T-helper 17 cell (primary cell): Measurements from ENCODE around the gene ZNF70. TPM values are rescaled to one million over a fixed set of nuclear protein-coding genes. Genes with fewer than 3 reads are reported as not detected.

Source experiments
- ATAC-seq: fragments of 150-1000 bp; cut with Tn5 transposase; 2 replicates; pipeline ENCODE4 v1.10.0; 2021; ENCODE audit warnings: mild to moderate bottlenecking, moderate library complexity
- DNase-seq, 3 donors: peaks; one replicate each; pipeline versions ENCODE4 v3.0.0 to v3.0.0-alpha.2; 2020 to 2021
- H3K9me3 ChIP-seq: one replicate; pipeline ENCODE4 v1.7.0; 2013; ENCODE audit warnings: low read length, mild to moderate bottlenecking; ENCODE audit not compliant: control insufficient read depth, poor library complexity, severe bottlenecking
- H3K27ac Mint-ChIP-seq: one replicate; pipeline ENCODE4 v1.8.0; 2022; ENCODE audit warnings: mild to moderate bottlenecking, moderate library complexity, mixed read lengths
- H3K27me3 Mint-ChIP-seq: one replicate; pipeline ENCODE4 v1.8.0; 2022; ENCODE audit warnings: mixed read lengths
- H3K36me3 Mint-ChIP-seq: one replicate; pipeline ENCODE4 v1.8.0; 2022; ENCODE audit warnings: low read depth, mixed read lengths
- H3K4me1 Mint-ChIP-seq: one replicate; pipeline ENCODE4 v1.8.0; 2022; ENCODE audit warnings: mild to moderate bottlenecking, mixed read lengths
- H3K4me3 Mint-ChIP-seq: one replicate; pipeline ENCODE4 v1.8.0; 2022; ENCODE audit warnings: mild to moderate bottlenecking, moderate library complexity, mixed read lengths
- total RNA-seq, 4 donors: library from RNA in 2 of 4; stranded (reverse) in 2 of 4; gene quantifications; one replicate each; pipeline ENCODE4 v1.2.3 and lab custom pipeline; 2022 to 2026

ZNF70 gene
- total RNA-seq, 2 donors from 2014 or later: 1.8 to 1.9 TPM

DNA sequence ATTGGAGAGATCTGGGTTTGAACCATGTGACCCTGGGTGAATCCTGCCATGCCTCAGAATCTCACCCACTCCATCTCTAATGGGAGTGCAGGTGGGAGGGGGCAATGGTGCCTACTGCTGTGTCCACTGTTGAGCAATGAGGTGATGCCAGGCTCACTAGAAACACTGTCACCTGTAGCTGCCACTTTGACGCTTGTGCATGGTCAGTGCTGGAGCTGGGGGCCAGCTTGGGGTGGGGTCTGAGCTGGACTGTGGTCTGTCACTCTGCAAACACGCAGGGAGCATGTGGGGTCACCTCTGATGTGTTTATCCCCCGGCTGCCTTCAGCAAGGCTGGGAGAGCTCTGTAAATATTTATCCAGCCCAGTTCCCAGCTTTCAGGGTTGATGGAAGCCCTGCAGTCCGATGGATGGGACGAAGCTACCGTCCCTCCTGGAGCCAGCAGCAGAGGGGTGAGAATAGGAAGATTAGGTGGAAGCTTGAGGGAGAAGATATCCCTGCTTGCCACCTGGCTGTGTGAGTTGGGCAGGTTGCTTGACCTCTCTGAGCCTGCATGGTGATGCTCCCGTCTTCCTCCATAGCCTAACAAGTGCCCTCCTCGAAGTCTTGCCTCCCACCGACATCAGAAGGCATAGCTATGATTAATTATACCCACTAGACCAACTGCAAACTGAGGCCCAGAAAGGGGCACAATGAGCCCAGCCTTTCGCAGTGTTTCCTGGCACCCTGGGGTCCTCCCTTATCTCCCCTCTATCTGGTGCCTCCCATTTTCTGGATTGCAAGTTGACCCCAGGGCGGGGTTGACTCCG lies 23.4 kb upstream of the ZNF70 start:
- no peak overlapping the region for H3K4me3 Mint-ChIP-seq
- peaks cover 2% of the 10 kb centered on the region for H3K36me3 Mint-ChIP-seq
- H3K27me3 Mint-ChIP-seq: no peaks in the 10 kb centered on the region

DNA sequence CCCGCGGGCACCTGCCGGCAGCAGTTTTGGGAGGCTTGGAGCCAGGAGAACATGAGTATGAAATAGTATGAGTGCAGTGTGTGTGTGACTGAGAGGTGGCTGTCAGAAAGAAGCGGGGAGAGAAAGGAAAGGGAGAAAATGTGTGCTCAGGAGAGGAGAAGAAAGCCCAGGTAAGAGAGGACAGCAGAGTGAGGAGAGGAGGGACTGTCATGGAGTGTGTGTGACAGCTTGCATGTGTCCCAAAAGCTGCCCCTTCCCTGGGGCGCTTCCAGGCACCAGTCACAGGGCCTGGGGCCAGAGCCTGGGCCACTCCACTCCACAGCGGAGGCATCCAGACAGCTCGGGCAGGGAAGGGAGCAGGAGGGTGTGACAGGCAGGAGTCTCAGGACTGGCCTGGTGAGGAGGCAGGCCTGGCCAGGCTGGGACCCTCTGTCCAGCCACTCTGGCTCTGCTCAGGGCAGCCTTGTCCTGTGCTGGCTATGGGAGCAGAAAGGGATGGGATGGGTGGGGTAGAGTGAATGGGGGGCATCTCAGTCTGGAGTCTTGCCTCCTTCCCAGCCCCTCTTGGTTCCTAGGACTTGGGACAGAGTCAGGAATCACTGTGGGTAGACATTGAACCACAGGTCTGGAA lies 22.7 kb upstream of the ZNF70 start:
- H3K27me3 Mint-ChIP-seq: no peaks in the 10 kb centered on the region
- peaks cover 9% of the 10 kb centered on the region for H3K4me1 Mint-ChIP-seq
- DNase-seq: no peak
- H3K27ac Mint-ChIP-seq: peak overlapping the region; percentile 63
- ATAC-seq: no peak
- H3K4me3 Mint-ChIP-seq: peak overlapping the region; percentile 86
- peaks cover 2% of the 10 kb centered on the region for H3K36me3 Mint-ChIP-seq
- no peaks in the 10 kb centered on the region for H3K9me3 ChIP-seq

More for the DNA sequence above, 23.4 kb upstream of the ZNF70 start:
- no peak overlapping the region for H3K27ac Mint-ChIP-seq
- ATAC-seq (no peak), DNase-seq (no peak)
- H3K9me3 ChIP-seq: no peaks in the 10 kb centered on the region
- H3K4me1 Mint-ChIP-seq: peaks cover 9% of the 10 kb centered on the region

DNA sequence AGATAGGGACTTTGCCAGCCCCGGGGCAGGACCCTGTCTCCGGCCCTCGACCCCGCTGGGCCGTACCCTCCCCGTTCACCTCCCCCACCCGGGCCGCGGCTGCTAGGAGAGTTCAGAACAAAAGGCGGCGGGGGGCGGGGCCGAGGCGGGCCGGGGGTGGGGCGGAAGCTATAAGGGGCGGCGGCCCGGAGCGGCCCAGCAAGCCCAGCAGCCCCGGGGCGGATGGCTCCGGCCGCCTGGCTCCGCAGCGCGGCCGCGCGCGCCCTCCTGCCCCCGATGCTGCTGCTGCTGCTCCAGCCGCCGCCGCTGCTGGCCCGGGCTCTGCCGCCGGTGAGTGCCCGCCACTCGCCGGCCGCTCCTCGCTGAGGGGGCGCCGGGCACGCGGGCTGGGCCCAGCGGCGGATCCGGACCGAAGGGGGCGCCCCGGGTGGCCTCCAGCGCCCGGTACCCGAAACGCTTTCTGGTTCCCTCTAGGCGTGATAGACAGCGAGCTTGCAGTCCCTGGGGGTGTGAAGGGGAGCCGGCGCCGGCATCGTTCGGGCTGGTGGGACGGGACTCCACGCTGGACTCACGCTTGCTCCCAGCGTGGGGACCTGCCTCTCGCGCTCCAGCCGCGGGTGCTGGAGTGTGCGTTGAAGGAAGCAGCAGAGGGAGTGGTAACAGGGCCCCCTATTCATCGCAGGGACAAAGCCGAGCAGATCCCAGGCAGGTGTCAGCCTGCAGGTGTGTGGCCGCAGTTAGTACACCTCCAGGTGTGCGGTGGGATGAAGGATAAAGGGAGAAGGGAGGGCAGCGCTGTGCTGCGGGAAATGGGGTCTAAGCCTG lies 21.9 kb upstream of the ZNF70 start, which contains the start of gene MMP11:
Gene MMP11 (plus strand): TSS at position 201 of the 825 bp plus-strand sequence. CDS start 22 bp downstream, at position 223.
- Mint-ChIP-seq H3K27ac (peak within 1 kb of the TSS; percentile 63), H3K4me1 (peaks cover 9% of the 10 kb centered on the region), H3K27me3 (no peaks in the 10 kb centered on the region), H3K4me3 (peak within 1 kb of the TSS; percentile 86), H3K36me3 (peaks cover 2% of the 10 kb centered on the region)
- DNase-seq (peak; percentile 33 to 60 (median 48)), ATAC-seq (peak; percentile 57)
- no peaks in the 10 kb centered on the region for H3K9me3 ChIP-seq

DNA sequence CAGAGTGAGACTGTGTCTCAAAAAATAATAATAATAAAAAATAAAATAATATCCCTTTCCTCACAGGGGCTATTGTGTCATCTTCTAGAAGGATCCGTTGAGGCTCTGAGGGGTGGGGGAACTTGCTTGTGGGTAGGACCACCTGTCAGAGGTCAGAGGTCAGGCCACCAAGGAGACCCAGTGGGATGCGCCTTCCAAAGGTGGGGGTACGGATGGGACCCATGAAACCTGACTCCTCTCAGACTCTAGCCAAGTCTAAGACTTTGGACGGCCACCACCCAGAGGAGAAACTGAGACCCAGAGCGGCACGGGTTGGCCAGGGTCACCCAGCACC lies 21.4 kb upstream of the ZNF70 start:
- H3K9me3 ChIP-seq: no peaks in the 10 kb centered on the region
- Mint-ChIP-seq H3K4me3 (peak overlapping the region; percentile 69), H3K4me1 (peaks cover 9% of the 10 kb centered on the region), H3K27ac (no peak overlapping the region), H3K36me3 (peaks cover 2% of the 10 kb centered on the region), H3K27me3 (no peaks in the 10 kb centered on the region)
- ATAC-seq: no peak
- no peak for DNase-seq

DNA sequence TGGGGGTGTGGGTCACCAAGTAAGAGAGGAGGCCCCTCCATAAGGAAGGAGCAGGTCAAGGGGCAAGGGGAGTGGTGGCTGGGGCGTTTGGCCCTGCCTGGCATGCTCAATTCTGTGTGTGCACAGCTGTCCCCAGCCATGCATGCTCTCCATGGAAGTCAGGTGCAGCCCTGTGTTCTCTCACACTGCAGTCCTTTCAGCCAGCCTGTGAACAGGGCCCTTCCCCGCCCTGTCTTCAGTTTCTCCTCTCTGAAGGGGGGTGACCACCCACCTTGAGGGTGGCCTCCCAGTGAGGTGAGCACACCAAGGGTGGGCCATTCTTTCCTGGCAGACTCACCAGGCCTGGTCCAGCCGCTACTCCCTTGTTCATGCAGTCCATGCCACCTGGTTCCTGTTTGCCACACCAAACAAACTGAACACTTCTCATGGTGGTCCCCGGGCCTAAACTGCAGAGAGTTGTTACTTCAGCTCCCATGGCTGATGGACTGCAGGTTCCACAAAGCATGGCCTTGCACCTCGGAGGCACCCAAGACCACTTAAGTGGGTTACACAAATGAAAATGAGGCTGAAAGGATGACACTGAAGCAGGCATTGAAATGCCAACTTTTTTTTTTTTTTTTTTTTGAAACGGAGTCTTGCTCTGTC lies 18.5 kb upstream of the ZNF70 start:
- Mint-ChIP-seq H3K4me1 (peaks cover 15% of the 10 kb centered on the region), H3K36me3 (peaks cover 2% of the 10 kb centered on the region), H3K27me3 (no peaks in the 10 kb centered on the region), H3K27ac (no peak overlapping the region), H3K4me3 (peak overlapping the region; percentile 58)
- DNase-seq: no peak
- H3K9me3 ChIP-seq: no peaks in the 10 kb centered on the region
- no peak for ATAC-seq

DNA sequence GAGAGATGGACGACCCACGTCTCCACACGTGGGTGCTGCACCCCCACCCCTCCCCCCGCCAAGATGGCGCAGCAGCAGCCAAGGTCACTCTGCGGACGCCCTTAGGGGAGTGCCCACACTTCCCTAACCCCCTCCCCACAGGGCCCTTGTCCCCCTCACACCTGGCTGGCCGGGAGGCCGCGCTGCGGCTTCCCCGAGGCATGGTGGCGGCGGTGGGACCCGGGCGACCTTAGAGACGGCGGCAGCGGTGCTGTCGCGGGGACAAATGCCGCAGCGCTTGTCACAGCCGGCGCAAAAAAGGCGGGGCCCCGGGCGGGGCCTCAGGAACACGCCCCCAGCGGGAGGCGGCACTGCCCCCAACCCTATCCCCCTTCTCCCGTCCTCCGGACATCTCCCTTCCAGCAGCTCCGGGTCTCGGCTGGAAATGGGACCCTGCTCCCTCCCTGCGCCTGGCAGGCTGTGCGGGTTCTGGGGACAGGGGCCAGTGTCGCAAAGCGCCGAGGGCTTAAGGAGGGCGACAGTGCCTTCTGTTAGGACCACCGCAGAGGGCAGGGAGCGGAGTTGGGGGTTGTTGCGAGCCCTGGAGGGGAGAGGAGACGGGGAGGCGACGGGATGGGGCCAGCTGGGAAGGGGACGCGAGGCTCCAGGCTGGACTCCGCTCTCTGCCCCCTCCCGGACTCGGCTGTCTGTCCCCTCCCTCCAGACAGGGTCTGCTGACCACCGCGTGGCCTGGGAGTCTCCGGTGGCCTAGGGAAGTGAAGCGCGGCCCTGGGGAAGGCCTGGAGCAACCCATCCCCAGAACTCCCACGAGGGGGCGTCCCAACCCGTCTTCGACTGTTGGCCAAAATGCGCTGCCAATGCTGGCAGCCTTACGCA lies 17.0 kb upstream of the ZNF70 start, which contains the start of gene CHCHD10:
Gene CHCHD10 (minus strand): TSS at position 300 of the 876 bp plus-strand sequence. CDS start 98 bp downstream, at position 202.
- Mint-ChIP-seq H3K4me1 (peaks cover 15% of the 10 kb centered on the region), H3K36me3 (no peaks in the 10 kb centered on the region), H3K4me3 (peak within 1 kb of the TSS; percentile 86), H3K27ac (no peak within 1 kb of the TSS), H3K27me3 (no peaks in the 10 kb centered on the region)
- DNase-seq (peak; percentile 62 to 66 (median 66)), ATAC-seq (peak; percentile 80)
- no peaks in the 10 kb centered on the region for H3K9me3 ChIP-seq

DNA sequence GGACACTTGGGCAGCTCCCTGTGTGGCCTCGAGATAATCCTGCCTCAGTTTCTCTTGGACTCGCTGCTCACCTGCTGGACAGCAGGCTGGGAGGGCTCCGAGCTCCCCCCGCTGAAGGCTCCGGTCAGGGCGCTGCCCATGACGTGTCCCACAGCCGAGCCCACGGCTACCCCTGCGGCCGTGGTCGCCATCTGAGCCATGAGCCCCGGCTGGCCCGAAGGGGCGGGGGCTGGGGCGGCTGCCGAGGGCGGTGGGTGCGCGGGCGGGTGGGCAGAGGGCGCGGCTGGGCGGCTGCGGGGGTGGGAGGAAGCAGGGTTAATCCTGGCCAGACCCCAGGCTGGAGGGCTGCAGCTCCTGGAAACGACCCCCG lies 16.4 kb upstream of the ZNF70 start:
- Mint-ChIP-seq H3K27me3 (no peaks in the 10 kb centered on the region), H3K4me3 (peak overlapping the region; percentile 86), H3K4me1 (peaks cover 20% of the 10 kb centered on the region), H3K36me3 (no peaks in the 10 kb centered on the region), H3K27ac (no peak overlapping the region)
- no peaks in the 10 kb centered on the region for H3K9me3 ChIP-seq
- ATAC-seq (no peak), DNase-seq (no peak)

DNA sequence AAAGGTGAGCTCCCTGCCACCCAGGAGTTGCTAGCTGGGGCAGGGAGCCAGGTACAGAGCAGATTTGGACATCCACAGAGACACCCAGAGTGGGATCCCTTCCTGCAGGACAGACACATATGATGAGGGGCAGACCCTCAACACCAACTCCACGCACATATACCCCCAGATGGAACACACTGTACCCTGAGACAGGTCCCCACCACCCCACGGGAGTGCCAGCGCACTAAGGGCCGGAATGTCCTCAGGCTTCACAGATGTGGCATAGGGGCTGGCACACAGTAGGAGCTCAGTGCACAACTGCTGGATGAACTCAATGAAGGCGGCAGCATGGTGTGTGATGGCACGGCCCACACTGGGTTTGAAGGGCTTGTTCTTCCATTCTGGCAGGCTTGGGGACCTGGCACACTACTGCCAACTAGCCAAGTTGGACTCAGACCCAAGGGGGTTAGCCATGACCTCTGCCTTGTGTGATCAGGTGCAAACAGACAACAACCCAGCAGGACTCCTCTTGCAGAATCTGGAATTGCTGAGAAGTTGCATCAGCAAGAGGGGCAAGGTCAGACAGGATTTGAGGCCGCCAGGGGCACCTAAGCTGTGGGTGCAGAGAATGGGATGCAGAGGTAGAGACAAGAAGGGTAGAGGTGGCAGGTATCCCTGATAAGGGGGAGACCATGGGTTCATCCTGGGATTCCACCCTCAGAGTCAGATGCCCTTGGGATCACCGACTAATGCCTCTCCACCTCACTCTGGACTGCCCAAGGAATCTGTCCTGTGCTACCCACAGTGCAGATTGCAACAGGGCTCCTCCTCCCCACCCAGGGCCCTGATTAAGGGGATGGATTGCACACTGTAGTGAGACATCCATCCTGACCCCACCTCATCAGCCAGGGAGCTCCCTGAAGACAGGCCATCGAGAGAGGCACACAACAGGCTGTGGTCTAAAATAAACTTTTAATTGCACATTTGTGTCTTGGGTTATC lies 14.3 kb upstream of the ZNF70 start:
- no peaks in the 10 kb centered on the region for H3K27me3 Mint-ChIP-seq
- ATAC-seq (no peak), DNase-seq (no peak)
- no peak overlapping the region for H3K4me3 Mint-ChIP-seq
- no peak overlapping the region for H3K27ac Mint-ChIP-seq
- no peaks in the 10 kb centered on the region for H3K9me3 ChIP-seq
- peaks cover 2% of the 10 kb centered on the region for H3K36me3 Mint-ChIP-seq
- peaks cover 26% of the 10 kb centered on the region for H3K4me1 Mint-ChIP-seq

DNA sequence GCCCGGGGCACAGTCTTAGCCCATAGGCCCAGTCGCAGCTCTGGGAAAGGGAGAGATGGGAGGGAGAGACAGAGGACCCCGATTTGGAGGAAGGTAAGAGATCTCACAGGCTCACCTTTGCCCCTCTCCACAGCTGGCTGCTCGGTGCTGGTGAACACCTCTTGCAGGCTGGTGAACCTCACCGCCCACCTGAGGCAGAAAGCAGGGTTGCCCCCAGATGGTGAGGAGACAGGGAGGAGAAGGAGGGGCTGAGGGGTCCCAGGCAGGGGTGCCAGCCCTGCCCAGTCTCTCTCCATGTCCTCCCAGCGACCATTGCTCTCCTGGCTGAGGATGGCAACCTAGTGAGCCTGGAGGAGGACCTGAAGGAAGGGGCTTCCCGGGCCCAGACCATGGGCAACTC lies 13.0 kb upstream of the ZNF70 start:
- no peaks in the 10 kb centered on the region for H3K27me3 Mint-ChIP-seq
- H3K4me1 Mint-ChIP-seq: peaks cover 26% of the 10 kb centered on the region
- no peak overlapping the region for H3K27ac Mint-ChIP-seq
- DNase-seq (no peak), ATAC-seq (no peak)
- H3K36me3 Mint-ChIP-seq: peaks cover 2% of the 10 kb centered on the region
- H3K4me3 Mint-ChIP-seq: peak overlapping the region; percentile 59
- no peaks in the 10 kb centered on the region for H3K9me3 ChIP-seq

DNA sequence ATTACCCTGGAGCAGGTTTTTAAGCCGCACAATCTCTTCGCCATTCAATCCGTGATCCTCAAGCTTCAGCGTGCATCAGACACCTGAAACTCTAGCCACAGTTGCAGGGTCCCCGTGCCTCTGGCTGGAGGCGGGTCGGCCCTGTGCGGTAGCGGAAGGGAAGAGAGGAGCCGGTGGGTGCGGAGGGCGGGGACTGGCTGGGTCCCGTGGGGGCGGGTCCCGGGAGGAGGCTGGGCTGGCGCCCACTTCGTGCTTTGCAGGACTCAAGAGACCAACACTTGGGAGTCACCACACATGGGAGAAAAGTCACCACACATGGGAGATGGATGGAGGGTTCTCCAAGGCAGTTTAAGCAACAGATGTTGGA lies 12.7 kb upstream of the ZNF70 start:
- peaks cover 26% of the 10 kb centered on the region for H3K4me1 Mint-ChIP-seq
- H3K27me3 Mint-ChIP-seq: no peaks in the 10 kb centered on the region
- peaks cover 2% of the 10 kb centered on the region for H3K36me3 Mint-ChIP-seq
- H3K27ac Mint-ChIP-seq: no peak overlapping the region
- H3K9me3 ChIP-seq: no peaks in the 10 kb centered on the region
- ATAC-seq (peak; percentile 49), DNase-seq (peak in 1 of 3 donors; percentile 40)
- H3K4me3 Mint-ChIP-seq: peak overlapping the region; percentile 59

DNA sequence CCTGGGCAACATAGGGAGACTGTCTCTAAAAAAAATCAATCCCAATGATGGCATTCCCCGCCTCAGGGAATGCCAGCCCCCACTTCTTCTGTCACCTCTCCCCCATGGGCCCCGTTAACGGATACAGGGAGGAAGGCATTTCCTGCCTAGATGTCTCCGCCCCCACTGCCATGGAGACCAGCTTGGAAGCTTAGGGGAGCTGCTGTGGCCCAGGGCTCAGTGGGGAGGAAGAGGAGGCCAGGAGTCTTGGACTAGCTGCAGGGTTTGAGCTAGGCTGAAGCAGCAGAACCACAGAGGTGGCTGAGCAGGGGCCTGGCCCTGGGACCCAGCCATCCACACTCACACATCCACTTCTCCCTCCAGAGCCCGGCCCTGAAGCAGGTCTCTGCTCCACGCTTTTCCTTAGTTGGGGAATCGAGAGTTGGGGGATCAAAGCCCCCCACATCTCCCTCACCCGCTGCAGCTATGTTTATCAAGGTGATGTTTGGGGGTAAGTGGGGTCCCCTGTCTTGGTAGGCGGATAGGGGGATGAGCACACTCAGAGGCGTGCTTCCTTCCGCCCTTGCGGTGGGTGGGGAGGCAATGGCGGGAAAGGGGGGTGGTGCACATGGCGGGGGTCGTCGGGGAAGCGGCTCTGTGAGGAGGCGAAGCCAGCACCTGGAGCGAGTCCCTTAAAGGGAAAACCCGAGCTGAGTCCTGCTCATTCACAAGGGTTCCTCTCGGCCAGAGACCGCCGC lies 12.1 kb upstream of the ZNF70 start, which contains the start of gene C22orf15:
Gene C22orf15 (plus strand): TSS at position 149 of the 737 bp plus-strand sequence. CDS start 317 bp downstream, at position 466.
- H3K9me3 ChIP-seq: no peaks in the 10 kb centered on the region
- Mint-ChIP-seq H3K27me3 (no peaks in the 10 kb centered on the region), H3K4me3 (peak within 1 kb of the TSS; percentile 59), H3K4me1 (peaks cover 26% of the 10 kb centered on the region), H3K27ac (no peak within 1 kb of the TSS), H3K36me3 (peaks cover 2% of the 10 kb centered on the region)
- DNase-seq (no peak), ATAC-seq (no peak)
